ENCODE measurements around the gene SERBP1. TPM values are rescaled to one million over a fixed set of nuclear protein-coding genes. Genes with fewer than 3 reads are reported as not detected.

The SERBP1 gene
- total and polyA plus RNA-seq, 2 of the 8 experiments (the other 6 are each of a cell fraction or from before 2014, with no cell fraction given), result 229 to 536 TPM

DNA sequence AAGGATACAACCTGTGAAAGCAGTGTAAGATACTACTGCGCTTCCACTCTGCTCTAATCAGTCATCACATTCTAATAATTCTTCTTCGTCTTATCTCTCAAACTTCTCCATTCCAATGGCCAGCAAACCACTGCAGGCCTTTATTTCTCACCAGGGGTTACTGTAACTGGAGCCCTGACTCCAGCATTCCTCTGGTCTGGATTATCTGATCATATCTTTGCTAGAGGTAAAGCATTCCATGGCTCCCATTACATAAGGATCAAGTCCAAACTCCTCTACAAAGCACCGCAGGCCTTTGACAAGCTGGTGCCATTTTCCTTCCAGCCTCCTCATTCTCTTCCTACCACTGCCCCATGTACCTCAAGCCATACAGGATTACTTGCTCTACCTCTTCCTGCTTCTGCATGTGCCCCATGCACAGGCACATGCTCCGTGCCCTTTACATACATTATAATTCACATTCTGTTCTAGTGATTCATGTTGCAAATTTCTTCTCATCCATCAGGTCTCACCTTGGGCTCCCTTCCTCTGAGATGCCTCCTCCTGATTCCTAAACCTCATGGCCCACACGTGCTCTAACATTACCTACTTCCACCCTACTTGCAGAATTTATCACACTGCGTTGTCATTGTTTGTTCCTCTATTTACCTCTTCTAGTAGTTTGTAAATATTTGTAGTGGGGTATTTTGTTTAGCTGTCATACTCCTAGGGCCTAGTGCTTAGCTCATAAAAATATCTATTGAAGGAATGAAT lies 9.3 kb upstream of the SERBP1 start:
- no peaks in the 10 kb centered on the region for H3K79me2 ChIP-seq (ENCODE audit: control insufficient read depth in 1 of 2, insufficient read depth in 2 of 2, low read length in 2 of 2)
- H3K23ac ChIP-seq (ENCODE audit: insufficient read length), result no peak overlapping the region
- H2AFZ ChIP-seq (ENCODE audit: low read length), result no peak overlapping the region
- H4K20me1 ChIP-seq (replicated peaks in 1 of 2; ENCODE audit: control insufficient read depth in 1 of 2, insufficient read depth in 2 of 2, low read length in 2 of 2), result no peaks in the 10 kb centered on the region
- no peak for FAIRE-seq
- no peak overlapping the region for H4K5ac ChIP-seq (ENCODE audit: insufficient read length, low read depth, low read length)
- H2BK20ac ChIP-seq (ENCODE audit: low read length), result no peak overlapping the region
- H2AK5ac ChIP-seq (ENCODE audit: low read depth, low read length), result no peak overlapping the region
- H3K4me3 ChIP-seq (ENCODE audit: extremely low read depth in 1 of 4, insufficient read depth in 2 of 4, low read depth in 3 of 4, low read length in 4 of 4), result no peak overlapping the region
- H2BK5ac ChIP-seq (ENCODE audit: low read depth, low read length), result no peak overlapping the region
- no peaks in the 10 kb centered on the region for H3K23me2 ChIP-seq (ENCODE audit: low read depth, low read length)
- H3K9ac ChIP-seq (replicated peaks in 1 of 4; ENCODE audit: extremely low read depth in 1 of 4, low read depth in 3 of 4, low read length in 3 of 4), result no peak overlapping the region
- H3K56ac ChIP-seq (replicated peaks; ENCODE audit: insufficient read length, low read depth, low read length), result no peak overlapping the region
- no peak overlapping the region for H2BK15ac ChIP-seq (ENCODE audit: low read length)
- no peaks in the 10 kb centered on the region for H3K79me1 ChIP-seq (ENCODE audit: low read depth, low read length)
- 90 to 100% methylated on average over 1 to 6 of the region's 6 CpGs for whole genome bisulfite sequencing, 2 experiments (ENCODE audit: extremely low coverage in 1 of 2, insufficient coverage in 1 of 2, insufficient read length in 1 of 2, insufficient replicate concordance in 2 of 2, low coverage in 1 of 2, low lambda C conversion rate in 2 of 2, missing lambda C conversion rate in 1 of 2)
- no peaks in the 10 kb centered on the region for H3K36me3 ChIP-seq (ENCODE audit: control insufficient read depth in 2 of 4, insufficient read depth in 4 of 4, low read length in 3 of 4)
- CTCF ChIA-PET (ENCODE audit: partially characterized antibody), result interaction anchor here (0.6 to 2.1 kb wide), 5 partner anchors 15 to 249 kb away, joined by 3 to 7 read pairs (median 4); no protein-coding TSS in a partner anchor
- H4K91ac ChIP-seq (replicated peaks; ENCODE audit: insufficient read length, low read length), result no peak overlapping the region
- H2BK120ac ChIP-seq (replicated peaks; ENCODE audit: low read depth, low read length), result no peak overlapping the region
- no peak for DNase-seq (ENCODE audit: low read depth in 1 of 2, low spot score in 2 of 2)
- no peaks in the 10 kb centered on the region for H3K4me1 ChIP-seq (replicated peaks in 1 of 4; ENCODE audit: control insufficient read depth in 3 of 4, insufficient read depth in 4 of 4, low read length in 3 of 4)
- no peaks in the 10 kb centered on the region for H3K9me3 ChIP-seq (ENCODE audit: insufficient read depth in 2 of 2, low read depth in 1 of 2, low read length in 1 of 2)
- no peak overlapping the region for H2BK12ac ChIP-seq (ENCODE audit: low read depth, low read length)
- no peak overlapping the region for H3K18ac ChIP-seq (ENCODE audit: extremely low read depth, low read length)
- no peak overlapping the region for H3K4me2 ChIP-seq (ENCODE audit: insufficient read depth in 1 of 2, low read depth in 2 of 2, low read length in 2 of 2)
- H3K27me3 ChIP-seq (replicated peaks in 1 of 4; ENCODE audit: control insufficient read depth in 3 of 4, extremely low read depth in 1 of 4, insufficient read depth in 3 of 4, low read length in 3 of 4), result no peaks in the 10 kb centered on the region
- H3K27ac ChIP-seq (ENCODE audit: low read depth, low read length), result no peak overlapping the region
- no peak overlapping the region for H4K8ac ChIP-seq (ENCODE audit: extremely low read depth, insufficient read depth, low read length)
- no peak overlapping the region for H3K4ac ChIP-seq (replicated peaks; ENCODE audit: insufficient read length, low read depth, low read length)
- POLR2A ChIA-PET (ENCODE audit: partially characterized antibody), result interaction anchor here (6.6 kb wide), 1 partner anchor 10 kb away, joined by 37 read pairs; the partner anchor contains the start of gene SERBP1
- no peak overlapping the region for H3K14ac ChIP-seq (ENCODE audit: insufficient read length)
- TF ChIP-seq TAF1 (IDR thresholded peaks at IDR 0.05; ENCODE audit: low read depth, low read length) (no peak), GABPA (IDR thresholded peaks at IDR 0.05; ENCODE audit: borderline replicate concordance, insufficient read depth, low read length) (no peak)
